HUES6 (cell line): Measurements from ENCODE around the gene WFIKKN1.

ENCODE experiments used
- H3K27ac ChIP-seq: 2 replicates; pipeline ENCODE4 v1.7.0; 2013; ENCODE audit warnings: low read depth, mild to moderate bottlenecking, low read length, inconsistent platforms
- H3K27me3 ChIP-seq: 2 replicates; pipeline ENCODE4 v1.6.1; 2013; ENCODE audit warnings: low read length; ENCODE audit not compliant: control insufficient read depth, insufficient read depth
- H3K36me3 ChIP-seq: 2 replicates; pipeline ENCODE4 v1.6.1; 2013; ENCODE audit warnings: low read length; ENCODE audit not compliant: control insufficient read depth, insufficient read depth
- H3K4me1 ChIP-seq: 2 replicates; pipeline ENCODE4 v1.6.1; 2013; ENCODE audit warnings: low read length; ENCODE audit not compliant: control insufficient read depth, insufficient read depth
- H3K4me3 ChIP-seq: 2 replicates; pipeline ENCODE4 v1.5.1; 2013; ENCODE audit warnings: low read depth, low read length
- H3K9ac ChIP-seq: one replicate; pipeline ENCODE4 v1.6.1; 2013; ENCODE audit warnings: mild to moderate bottlenecking, low read length
- H3K9me3 ChIP-seq: 2 replicates; pipeline ENCODE4 v1.6.1; 2013; ENCODE audit warnings: low read depth, low read length; ENCODE audit not compliant: control insufficient read depth, insufficient read depth

WFIKKN1 gene

GRCh38 chr16:632486-633335 is 1.9 kb downstream of the WFIKKN1 start:
- Histone ChIP-seq H3K36me3 (peaks cover 19% of the 10 kb centered on the region), H3K4me1 (peaks cover 34% of the 10 kb centered on the region), H3K27ac (no peak overlapping the region), H3K9me3 (no peaks in the 10 kb centered on the region), H3K27me3 (no peaks in the 10 kb centered on the region), H3K4me3 (no peak overlapping the region), H3K9ac (no peak overlapping the region)

- H3K9me3 ChIP-seq: no peaks in the 10 kb centered on the region
- H3K4me3 ChIP-seq: no peak overlapping the region
- H3K27ac ChIP-seq: no peak overlapping the region
- H3K9ac ChIP-seq: no peak overlapping the region
- no peaks in the 10 kb centered on the region for H3K27me3 ChIP-seq
- H3K4me1 ChIP-seq: peaks cover 38% of the 10 kb centered on the region
- peaks cover 14% of the 10 kb centered on the region for H3K36me3 ChIP-seq
Observed at GRCh38 chr16:633336-634050, 2.7 kb downstream of the WFIKKN1 start.

- Histone ChIP-seq H3K4me1 (peaks cover 40% of the 10 kb centered on the region), H3K36me3 (peaks cover 14% of the 10 kb centered on the region), H3K4me3 (no peak overlapping the region), H3K9me3 (no peaks in the 10 kb centered on the region), H3K27me3 (no peaks in the 10 kb centered on the region), H3K9ac (no peak overlapping the region), H3K27ac (no peak overlapping the region)
Observed at GRCh38 chr16:634051-634670, 3.4 kb downstream of the WFIKKN1 start.

- H3K36me3 ChIP-seq: peaks cover 14% of the 10 kb centered on the region
- H3K9ac ChIP-seq: no peak overlapping the region
- no peaks in the 10 kb centered on the region for H3K9me3 ChIP-seq
- H3K4me3 ChIP-seq: peak overlapping the region; percentile 68
- H3K4me1 ChIP-seq: peaks cover 33% of the 10 kb centered on the region
- no peaks in the 10 kb centered on the region for H3K27me3 ChIP-seq
- no peak overlapping the region for H3K27ac ChIP-seq
Observed at GRCh38 chr16:634996-635395, 4.2 kb downstream of the WFIKKN1 start.

DNA sequence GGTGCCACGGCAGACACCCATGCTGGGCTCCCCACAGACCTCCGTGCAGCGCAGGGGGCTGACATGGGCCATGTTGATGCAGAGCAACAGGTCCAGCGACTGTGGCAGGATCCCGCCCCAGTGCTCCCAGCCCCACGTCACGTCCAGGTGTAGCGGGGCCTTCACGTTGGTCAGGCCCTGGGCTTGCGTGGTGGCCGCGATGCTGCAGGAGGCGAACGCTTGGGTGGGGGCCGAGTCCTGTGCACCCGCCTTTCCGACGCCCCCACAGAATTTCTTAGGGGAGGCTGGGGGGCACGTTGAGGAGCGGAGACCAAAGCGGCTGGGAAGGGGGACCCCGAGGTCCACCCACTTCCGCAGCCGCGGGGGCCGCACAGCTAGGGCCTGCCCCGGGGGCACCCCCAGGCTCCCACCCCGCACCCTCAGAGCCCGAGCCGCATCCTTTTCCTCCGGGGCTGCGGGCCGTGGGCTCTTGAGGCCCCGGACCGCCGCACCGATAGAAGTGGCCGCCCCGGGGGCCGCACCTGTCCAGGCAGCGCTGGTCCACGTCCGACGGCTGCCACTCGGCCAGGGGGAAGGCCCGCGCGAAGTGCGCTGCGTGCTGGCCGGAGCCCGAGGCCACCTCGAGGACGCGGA is 4.9 kb downstream of the WFIKKN1 start:
- H3K27me3 ChIP-seq: no peaks in the 10 kb centered on the region
- H3K4me3 ChIP-seq: peak overlapping the region; percentile 68
- H3K9me3 ChIP-seq: no peaks in the 10 kb centered on the region
- peak overlapping the region; percentile 56 for H3K9ac ChIP-seq
- peaks cover 26% of the 10 kb centered on the region for H3K4me1 ChIP-seq
- H3K27ac ChIP-seq: no peak overlapping the region
- H3K36me3 ChIP-seq: peaks cover 14% of the 10 kb centered on the region

- peaks cover 14% of the 10 kb centered on the region for H3K36me3 ChIP-seq
- H3K4me3 ChIP-seq: peak within 1 kb of the TSS; percentile 68
- peaks cover 19% of the 10 kb centered on the region for H3K4me1 ChIP-seq
- H3K27ac ChIP-seq: no peak within 1 kb of the TSS
- no peaks in the 10 kb centered on the region for H3K9me3 ChIP-seq
- H3K9ac ChIP-seq: peak within 1 kb of the TSS; percentile 66
- H3K27me3 ChIP-seq: no peaks in the 10 kb centered on the region
Observed at GRCh38 chr16:636206-637080, 5.7 kb downstream of the WFIKKN1 start, which contains the start of gene METTL26. METTL26 (minus strand) TSS chr16:636305; CDS start chr16:636290, 15 bp downstream.

GRCh38 chr16:637081-638018 is 6.6 kb downstream of the WFIKKN1 start:
- Histone ChIP-seq H3K4me1 (peaks cover 20% of the 10 kb centered on the region), H3K36me3 (peaks cover 14% of the 10 kb centered on the region), H3K9ac (no peak overlapping the region), H3K9me3 (no peaks in the 10 kb centered on the region), H3K4me3 (peak overlapping the region; percentile 68), H3K27me3 (peaks cover 1% of the 10 kb centered on the region; the same call in 1 of the 2 replicates), H3K27ac (0 out of 2 replicates have a peak overlapping the region, but pooled peaks have one; percentile 31)

DNA sequence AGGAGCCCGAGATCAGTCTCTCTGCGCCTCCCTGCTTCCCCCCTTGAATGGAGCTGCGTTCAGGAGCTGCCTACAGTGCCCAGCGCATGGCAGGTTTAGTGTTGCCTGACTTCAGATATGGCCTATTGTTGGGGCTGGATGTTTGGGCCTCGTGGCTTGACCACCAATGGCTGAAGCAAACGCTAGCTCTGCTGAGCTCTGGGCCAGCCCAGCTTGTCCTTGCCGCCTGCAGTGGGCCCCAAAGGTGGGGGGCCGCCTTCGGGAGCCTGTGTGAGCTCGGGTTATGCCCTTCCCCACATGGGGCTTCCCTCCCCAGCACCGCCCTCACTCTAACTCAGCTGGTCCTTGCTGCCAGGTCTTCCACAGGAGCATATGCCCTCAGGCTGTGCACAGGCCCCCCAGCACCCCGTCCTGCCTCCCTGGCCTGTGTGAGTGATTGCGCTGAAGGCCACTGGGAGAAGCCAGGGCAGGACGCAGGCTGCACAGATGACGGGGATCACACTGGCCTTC is 7.3 kb downstream of the WFIKKN1 start:
- Histone ChIP-seq H3K4me1 (peaks cover 27% of the 10 kb centered on the region), H3K4me3 (0 out of 2 replicates have a peak overlapping the region, but pooled peaks have one; percentile 48), H3K27me3 (peaks cover 9% of the 10 kb centered on the region; the same call in 1 of the 2 replicates), H3K36me3 (peaks cover 10% of the 10 kb centered on the region), H3K9ac (no peak overlapping the region), H3K9me3 (no peaks in the 10 kb centered on the region), H3K27ac (0 out of 2 replicates have a peak overlapping the region, but pooled peaks have one; percentile 31)

GRCh38 chr16:638836-639235 is 8.1 kb downstream of the WFIKKN1 start:
- Histone ChIP-seq H3K9me3 (no peaks in the 10 kb centered on the region), H3K4me1 (peaks cover 29% of the 10 kb centered on the region), H3K4me3 (no peak overlapping the region), H3K27ac (no peak overlapping the region), H3K27me3 (peaks cover 10% of the 10 kb centered on the region; the same call in 1 of the 2 replicates), H3K9ac (no peak overlapping the region), H3K36me3 (peaks cover 6% of the 10 kb centered on the region; the same call in 1 of the 2 replicates)
